SKM-1 (cell line): ENCODE measurements around the gene AHCYL2.
"Not testable (repeated sequence)": the region's sequence is repeated elsewhere in the genome, so short reads cannot be mapped to it uniquely, and the experiment has no call there.

Experiments
- DNase-seq: peaks from one replicate; lab custom pipeline; 2025; ENCODE audit not compliant: unreplicated experiment; lab: John Stamatoyannopoulos, UW

Gene AHCYL2

DNA sequence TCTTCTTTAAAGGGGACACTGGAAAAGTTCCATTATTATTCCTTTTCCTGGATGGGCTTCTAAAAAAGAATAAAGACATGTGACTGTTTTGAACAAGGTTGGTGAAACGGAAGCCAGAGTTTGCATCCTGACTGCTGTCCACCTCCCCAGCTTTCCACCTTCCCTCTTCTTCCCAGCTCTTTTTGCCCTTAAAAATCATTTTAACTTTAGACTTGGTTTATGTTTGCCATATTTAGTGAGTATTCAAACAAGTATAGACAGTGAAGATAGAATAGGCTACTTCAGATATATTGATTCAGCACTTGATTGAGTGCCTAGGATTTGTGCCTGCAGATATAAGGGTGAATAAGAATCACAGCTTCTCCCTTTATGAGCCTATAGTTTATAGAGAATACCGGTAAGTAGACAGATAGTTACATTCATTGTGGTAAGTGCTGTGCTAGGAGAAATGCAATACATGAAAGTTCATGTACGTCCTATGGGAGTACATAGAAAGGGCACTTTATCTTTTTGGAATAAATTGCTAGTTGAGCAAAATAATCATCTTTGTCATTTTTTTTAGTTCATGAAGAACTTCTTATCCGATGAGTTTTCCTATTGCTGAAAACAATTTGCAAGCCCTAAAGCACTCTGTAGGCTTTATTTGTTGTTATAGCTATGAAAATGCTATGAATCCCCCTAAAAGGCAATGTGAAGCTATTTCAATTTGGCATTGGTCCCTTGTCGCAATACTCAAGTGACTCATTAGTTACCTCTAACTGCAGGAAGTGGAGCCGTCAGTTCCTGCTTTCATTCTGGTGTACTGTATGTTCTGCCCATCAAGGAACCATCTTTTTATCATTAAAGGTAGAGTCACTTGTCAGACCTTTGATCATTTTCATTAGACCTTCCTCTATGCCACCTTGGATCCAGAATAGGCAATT, 152.2 kb downstream of the AHCYL2 start:
- DNase-seq: peak; percentile 61

DNA sequence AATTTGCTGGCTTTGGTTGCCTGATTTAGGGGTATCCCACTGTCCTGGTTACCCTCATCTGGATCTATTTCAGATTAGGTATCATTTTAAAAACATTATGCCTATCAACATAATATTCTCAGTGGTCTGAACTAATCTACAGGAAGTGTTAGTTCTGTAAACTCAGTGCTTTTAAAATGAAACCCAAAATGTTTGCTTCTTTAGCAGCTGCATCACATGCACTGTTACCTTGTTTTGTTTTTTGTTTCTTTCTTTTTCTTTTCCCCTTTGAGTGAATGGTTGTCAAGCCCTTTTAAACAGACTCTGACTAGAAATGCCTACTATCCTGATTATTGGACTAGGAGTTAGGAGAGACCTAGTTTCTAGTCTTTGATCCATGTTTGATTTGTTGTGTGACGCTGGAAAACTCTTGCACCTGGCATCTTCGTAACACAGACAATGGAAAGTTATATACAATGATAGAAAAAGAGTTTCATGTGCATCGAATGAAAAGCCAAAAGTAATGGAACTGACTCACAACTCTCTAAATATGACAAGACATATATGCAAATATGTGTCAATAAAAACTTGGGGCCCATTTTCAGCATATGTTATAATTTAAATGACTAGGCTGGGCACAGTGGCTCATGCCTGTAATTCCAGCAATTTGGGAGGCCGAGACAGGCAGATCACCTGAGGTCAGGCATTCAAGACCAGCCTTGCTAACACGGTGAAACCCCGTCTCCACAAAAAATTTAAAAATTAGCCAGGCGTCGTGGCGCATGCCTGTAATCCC, 157.1 kb downstream of the AHCYL2 start:
- no peak for DNase-seq

DNA sequence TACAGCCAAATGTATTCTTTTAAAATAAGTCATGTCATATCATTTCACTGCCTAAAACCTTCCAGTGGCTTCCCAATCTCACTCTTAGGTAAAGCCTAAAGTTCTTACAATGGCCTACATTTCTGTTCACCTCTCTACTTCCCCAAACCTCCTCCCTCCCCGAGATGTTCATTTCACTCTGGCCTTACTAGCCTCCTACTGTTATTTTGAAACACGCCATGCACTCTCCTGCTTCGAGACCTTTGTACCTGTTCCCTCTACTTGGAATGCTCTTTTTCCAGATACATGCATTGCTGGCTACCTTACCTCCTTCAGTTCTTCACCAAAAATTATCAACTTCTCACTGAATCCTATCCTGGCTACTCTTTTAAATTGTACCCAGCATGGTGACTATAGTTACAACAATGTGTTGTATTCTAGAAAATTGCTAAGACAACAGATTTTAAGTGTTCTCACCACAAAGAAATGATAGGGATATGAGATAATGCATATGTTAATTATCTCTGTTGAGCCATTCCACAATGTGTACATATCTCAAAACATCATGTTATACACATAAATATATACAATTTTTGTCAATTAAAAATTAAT, 158.8 kb downstream of the AHCYL2 start:
- DNase-seq: no peak

DNA sequence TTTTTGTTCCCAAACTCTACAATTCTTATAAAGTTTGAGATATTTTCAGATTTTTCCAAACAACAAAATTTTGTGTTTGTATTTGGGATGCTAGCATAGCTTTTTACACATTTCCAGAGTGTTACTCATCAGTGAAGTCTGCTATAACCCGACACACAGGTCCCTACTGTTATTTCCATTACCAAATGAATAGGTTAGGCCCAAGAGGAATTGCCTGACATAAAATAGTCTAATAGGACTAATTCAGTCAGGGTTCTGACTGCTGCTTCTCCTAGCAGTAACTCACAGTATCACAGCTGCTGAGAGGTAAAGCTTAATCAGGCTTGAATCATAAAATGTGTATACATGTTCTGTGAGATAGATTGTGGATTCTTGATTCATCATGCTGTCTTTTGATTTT, 160.3 kb downstream of the AHCYL2 start:
- no peak for DNase-seq

DNA sequence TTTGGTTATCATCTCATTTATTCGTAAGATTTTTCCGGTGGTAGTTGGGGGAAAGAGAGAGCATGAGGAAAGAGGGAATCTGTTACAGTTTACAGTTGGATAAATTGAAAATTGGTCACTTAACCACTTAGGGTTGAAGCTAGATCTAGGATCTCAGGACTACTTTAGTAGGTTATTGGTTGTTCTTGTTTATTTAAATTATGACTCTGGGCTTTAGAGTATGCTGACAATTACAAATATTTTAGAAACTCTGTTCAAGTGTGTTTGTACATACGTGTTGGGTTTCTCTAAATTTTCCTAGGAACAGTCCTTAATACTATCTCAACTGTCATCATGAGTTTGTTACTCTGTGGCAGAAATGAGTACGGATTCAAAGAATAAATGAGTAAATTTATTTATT, 160.8 kb downstream of the AHCYL2 start:
- no peak for DNase-seq

DNA sequence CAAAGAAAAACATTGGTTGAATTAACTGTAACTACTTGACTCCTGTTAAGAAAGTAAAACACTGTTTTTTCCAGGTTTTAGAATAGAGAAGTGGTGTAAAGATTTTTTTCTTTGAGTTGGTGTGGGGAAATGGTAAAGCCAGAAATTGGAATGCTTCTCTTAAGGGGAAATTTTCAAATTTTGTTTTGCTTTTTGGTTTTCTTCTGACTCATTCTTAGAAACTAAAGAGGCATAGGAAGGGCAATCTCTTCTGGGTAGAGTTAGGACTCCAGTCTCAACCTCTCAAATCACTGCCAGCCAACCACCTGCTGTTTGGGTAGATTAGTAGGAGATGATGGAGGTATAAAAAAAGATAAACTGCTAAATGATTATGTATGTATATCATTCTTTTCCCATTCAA, 161.7 kb downstream of the AHCYL2 start:
- DNase-seq: no peak

DNA sequence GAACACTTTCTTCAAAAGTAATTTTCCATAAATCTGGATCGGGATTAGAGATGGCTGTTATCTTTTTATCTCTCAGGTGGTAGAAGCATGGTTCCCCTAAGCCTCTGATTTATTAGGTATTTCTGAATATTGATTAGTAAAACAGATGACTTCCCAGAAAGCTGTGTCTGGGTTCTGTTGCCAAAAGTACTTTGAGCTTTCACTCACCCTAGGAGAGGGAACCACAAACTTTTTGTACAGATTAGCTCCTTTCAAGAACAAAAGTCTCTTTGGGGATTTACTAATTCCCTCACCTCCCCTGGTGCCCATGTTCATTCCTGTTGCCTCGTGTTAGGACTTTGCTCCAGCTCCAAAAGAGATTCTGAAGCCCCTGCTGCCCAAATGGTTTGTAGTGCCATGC, 162.7 kb downstream of the AHCYL2 start:
- no peak for DNase-seq

DNA sequence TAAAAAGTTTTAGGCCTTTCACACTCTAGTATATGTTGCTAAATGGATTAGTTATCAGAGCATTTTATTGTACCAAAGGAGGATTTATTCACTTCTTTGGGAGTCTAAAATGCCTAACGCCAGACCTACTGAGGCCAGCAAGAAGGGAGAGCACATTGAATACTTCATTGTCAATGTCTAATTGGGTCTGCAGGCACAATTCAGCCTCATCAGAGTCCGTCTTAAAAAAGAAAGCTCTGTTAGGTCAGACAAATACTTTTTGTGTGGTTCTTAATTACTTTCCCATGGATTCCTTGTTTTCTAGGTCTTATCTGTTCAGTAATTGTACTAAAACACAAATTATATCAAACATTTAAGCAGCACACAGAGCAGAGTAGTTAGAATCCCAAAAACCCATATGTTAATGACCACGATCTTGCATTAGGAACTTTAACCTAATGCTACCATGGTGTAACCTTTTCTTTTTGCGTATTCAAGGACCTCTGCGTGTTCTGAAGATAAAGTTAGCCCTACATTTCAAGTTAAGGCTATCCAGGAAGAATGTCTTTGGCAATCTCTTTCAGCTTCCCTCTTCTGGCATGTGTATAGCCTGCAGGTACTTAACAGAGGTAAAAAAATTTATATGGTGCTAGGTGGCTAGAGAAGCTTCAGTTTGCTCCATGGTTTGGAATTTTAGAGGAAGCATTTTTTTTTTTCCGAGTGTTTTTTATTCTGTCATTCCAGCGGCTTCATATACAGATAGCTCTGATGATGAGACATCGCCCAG, 163.7 kb downstream of the AHCYL2 start:
- no peak for DNase-seq

DNA sequence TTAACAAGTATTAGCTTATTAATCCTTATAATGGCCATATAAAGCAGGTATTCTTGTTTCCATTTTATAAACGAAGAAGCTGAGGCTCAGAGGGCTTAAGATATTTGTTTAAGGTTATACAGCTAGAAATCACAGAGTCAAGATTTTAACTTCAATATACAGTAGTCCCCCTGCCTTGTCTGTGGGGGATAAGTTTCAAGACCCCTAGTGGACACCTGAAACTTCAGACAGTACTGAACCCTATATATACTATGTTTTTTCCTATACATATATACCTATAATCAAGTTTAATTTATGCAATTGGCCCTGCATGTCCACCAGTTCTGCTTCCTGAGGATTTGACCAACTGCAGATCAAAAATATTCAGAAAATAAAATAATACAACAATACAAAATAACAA, 165.0 kb downstream of the AHCYL2 start:
- no peak for DNase-seq

DNA sequence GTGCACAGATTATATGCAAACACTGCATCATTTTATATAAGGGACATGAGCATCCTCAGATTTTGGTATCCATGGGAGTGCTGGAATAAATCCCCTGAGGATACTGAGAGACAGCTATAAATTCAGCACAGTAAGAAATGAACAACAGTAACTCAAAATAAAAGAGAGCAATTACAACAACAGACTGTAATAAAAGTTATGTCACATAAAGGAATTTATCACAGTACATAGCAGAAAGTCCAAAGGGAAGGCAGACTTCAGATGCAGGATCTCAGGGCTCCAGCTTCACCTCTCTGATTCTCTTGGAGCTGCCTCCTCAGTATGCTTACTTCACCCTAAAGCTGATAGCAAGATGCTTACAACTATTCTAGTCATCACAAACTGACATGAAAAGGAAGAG, 165.5 kb downstream of the AHCYL2 start:
- DNase-seq: no peak

DNA sequence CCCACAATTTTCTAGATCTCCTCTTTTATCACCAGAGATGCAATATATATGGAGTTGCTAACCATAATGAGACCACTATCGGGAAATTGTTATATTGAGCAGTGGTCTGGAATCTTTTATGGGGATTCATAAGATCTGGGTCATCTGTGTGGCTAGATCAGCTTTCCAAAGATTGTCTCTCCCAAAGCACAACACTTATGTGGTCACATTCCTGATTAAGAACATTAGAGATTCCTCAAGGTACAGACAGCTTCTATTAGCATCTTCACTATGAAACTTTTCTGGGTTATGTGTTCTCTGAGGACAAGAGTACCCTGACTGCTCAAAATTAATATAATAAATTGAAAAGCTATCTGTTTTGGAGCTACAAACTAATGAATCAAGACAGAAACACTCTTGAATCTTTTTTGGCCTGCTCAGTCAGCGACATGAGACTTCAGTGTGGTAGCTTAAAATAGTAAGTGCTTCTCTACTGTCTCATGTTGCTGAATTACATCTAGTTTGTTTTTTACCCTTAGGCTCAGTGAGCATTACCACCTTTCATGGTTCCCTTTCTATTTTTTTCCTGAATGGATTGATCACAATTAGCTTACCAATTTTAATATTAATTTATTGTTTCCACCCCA, 166.8 kb downstream of the AHCYL2 start:
- no peak for DNase-seq

DNA sequence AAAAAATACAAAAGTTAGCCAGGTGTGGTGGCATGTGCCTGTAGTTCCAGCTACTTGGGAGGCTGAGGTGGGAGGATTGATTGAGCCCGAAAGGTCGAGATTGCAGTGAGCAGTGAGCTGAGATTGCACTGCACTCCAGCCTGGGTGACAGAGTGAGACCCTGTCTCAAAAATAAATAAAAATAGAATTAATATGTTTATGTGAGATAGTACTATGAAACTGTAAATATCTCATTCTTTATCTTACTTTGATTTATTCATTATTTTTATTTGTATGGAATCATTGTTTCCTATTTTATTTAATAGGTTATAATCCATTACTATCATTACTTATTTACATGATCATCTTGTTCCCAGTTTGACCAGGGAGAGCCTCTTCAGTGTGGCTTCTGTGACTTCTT, 168.4 kb downstream of the AHCYL2 start:
- DNase-seq: no peak

DNA sequence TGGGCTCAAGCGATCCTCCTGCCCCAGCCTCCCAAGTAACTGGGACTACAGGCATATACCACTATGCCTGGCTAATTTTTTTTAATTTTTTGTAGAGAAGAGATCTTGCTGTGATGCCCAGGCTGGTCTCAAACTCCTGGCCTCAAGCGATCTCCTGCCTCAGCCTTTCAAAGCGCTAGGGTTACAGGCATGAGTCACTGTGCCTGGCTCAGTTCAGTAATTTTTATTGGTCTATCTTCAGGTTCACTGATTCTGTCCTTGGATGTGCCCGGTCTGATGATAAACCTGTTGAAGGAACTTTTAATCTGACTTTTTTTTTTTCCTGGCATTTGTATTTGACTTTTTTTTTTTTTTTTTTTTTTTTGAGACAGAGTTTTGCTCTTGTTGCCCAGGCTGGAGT, 169.3 kb downstream of the AHCYL2 start:
- no peak for DNase-seq

DNA sequence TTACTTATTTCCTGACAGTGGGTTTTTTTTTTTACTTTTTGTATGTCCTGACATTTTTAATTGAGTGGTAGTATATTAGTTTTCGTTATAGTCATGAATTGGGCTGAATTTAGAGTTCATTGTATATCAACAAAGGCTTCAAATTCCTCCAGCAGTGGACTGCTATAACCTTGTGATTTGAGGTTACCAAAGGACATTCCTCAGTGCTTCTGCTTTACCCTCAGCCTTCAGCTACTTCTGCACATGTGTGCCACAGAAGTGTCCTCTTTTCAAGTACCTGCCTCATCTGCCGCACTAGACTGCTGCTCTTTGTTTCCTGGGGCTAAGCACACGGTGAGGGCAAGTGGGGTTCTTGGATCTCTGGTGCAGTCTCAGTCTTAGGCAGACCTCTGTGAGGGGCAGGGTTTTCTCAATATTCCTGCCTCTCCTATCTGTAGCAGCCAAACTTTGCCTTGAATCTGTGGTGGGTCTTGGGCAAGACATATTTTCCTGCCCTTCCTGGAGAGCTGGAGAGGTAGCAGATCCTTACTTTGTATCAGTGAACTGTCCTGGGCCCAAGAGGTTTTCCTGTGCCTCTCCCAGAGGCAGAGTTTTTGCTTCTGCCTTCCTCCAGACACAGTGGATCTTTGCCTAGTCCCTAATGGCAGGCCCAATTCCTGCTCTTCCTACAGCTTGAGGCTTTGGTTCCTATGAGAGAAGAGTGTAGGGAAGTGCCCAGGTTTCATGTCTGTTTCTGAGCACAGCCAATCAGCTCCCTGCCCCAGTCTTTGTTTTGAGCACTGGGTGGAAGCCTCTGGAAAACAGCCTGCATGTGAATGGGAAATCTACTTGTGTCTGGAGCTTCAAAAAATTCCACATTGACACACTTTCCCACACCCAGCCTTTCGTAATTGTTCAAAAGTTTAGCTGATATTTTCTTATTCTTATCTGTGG, 170.4 kb downstream of the AHCYL2 start:
- DNase-seq: no peak

DNA sequence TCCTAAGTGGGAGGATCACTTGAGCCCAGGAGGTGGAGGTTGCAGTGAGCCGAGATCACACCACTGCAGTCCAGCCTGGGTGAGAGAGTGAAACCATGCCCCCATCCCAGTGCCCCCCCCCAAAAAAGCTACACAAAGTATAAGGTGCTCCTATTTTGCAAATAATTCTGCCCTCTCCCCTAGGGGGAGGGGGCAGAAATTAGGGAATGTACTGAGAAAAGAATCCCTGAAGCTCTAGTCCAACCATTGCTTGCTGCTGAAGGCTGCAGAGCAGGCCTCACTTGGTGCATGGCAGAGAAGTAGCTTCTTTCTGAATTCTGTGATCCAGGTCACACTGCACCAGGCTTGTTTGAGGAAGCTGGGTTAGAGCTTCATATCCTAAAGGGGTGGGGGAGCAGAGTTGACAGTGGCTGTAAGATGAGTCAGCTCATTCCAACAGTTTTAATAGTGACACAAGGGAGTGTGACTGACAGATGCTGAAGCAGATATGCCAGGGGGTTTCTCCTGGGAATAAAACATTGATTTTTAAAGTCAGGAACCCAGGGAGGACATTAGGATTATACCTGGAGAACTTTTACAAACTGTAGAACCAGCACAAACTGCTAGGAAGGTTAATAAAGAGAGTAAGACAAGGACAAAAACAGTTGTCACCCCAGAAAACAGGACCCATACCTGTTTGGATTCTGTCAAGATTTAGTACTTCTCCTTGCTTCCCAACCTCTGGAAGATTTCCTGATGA, 176.6 kb downstream of the AHCYL2 start:
- peak; percentile 40 for DNase-seq

DNA sequence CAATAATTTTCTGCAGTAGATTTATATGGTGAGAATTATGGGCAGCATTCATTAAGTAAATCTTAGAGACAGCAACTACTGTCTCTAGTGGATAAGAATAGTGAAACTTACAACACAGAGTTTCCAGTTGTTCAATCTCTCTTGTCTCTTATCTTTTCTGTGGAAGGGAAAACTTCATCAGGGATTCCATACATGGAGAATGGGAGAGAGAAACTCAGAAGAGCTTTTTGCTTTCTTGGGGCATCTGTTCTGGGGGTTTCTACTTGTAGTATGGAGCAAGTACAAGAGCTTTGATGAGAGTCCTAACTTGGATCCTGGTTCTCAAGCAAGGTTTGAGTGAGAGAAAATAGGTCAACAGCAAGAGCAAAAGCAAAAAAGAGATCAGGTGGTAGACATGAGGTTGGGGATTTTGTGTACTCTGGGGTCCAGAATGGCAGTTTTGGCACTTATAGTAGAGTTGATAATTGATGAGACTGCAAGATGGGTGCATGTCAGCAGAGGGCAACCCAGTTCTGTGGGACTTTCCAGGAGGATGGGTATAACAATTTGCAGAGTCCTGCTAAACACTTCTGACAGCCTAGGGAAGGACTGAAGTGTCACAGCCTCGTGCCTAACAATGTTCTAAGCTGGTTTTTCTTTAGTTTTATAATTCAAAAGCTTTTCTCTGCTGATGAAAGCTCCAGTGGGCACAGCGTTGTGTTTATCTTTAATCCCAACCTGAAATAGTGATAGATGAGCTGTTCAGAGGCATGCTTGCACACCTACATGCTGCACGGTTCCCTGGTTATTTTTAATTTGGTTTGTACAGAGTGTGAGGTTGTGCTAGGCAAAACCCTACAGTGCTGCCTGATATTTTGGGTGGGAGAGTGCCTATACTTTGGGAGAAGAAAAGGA, 177.4 kb downstream of the AHCYL2 start:
- no peak for DNase-seq

DNA sequence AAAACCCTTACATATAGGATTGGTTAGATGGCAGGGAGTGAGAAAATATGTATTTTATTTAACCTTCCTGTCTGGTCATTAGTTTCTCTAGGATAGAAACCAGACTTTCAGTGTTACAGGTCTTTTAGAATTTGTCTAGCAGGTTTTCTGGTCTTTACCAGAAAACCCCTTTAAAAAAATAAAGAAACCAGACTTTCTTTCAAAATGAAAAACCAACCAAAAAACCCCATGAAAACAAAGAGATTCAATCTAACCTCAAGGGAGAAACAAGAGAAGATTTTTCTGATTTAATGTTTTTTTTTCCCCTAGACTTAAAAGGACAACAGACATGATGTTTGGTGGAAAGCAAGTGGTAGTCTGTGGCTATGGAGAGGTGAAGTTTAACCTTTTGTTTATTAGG, 180.7 kb downstream of the AHCYL2 start:
- DNase-seq: no peak

DNA sequence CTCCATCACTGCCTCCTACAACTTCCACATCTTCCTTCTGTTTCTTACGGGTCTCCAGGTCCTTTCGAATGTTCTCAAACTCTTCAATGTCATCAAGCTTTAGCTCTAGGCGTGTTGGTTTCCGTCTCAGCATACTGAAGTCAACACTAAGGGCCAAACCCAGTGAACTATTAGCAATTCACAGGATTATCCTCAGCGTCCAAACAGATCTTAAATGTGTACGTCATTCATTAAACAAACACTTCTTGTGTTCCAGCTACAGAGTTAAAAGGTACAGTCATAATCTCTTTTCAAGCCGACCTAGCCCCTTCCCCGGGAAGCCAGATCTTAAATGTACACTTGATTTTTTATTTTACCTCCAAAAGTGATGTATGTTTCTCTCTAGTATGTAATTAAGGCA, 185.4 kb downstream of the AHCYL2 start:
- not testable (repeated sequence) for DNase-seq
